DMS79 (cell line): ENCODE results near the gene BCL3.
"Not testable (repeated sequence)": the region's sequence is repeated elsewhere in the genome, so short reads cannot be mapped to it uniquely, and the experiment has no call there.

Experiments used
- DNase-seq: peaks from one replicate; lab custom pipeline; 2025; lab: John Stamatoyannopoulos, UW

Gene BCL3, protein sequence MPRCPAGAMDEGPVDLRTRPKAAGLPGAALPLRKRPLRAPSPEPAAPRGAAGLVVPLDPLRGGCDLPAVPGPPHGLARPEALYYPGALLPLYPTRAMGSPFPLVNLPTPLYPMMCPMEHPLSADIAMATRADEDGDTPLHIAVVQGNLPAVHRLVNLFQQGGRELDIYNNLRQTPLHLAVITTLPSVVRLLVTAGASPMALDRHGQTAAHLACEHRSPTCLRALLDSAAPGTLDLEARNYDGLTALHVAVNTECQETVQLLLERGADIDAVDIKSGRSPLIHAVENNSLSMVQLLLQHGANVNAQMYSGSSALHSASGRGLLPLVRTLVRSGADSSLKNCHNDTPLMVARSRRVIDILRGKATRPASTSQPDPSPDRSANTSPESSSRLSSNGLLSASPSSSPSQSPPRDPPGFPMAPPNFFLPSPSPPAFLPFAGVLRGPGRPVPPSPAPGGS

DNA sequence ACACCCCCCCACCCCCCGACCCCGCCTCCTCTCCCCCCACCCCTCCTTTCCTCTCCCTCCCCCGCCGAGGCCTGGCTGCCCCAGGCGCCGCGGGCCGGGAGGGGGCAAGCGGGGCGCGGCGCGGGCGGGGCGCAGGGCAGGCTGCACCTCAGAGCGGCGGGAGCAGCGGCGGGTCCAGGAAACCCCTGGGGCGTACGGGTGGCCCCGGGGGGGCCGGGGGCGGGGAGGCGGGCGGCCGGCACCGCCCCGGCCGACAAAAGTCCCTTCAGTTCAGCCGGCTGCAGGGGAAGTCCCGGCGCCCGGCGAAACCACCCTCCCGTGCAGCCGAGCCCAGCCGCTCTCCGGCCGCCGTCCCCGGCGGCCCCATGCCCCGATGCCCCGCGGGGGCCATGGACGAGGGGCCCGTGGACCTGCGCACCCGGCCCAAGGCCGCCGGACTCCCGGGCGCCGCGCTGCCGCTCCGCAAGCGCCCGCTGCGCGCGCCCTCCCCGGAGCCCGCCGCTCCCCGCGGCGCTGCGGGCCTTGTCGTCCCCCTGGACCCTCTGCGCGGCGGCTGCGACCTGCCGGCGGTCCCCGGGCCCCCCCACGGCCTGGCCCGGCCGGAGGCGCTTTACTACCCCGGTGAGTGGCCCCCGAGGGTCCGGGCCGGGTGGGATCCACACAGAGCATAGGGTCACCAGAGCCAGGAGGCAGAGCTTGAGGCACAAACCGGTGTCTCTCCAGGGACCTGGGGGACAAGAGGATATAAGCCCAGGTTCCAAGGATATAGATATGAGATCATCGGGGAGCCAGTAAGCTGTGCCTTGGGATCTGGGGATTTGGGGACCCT, at the start of gene BCL3:
BCL3 (plus strand) TSS at position 283 of the 829 bp plus-strand sequence; CDS start at position 366, 83 bp downstream.
- no peak for DNase-seq

DNA sequence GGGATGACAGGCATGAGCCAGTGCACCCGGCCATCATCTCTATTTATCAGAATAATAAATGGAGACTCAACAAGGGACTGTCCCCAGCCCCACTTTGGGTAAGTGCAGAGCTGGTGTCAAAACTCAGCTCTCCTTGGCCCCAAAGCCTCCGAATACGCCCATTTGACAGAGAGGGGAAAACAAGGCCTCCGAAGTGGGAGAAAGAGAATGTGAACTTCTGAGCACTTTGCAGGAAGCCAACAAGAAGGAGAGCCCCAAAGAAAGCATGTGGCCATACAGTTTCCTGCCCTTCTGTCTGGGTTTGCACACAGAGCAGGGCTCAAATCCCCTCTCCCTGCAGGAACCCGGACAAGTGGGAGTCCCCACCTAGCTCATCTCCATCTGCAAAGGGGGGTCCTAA, 48.0 kb upstream of the BCL3 start:
- DNase-seq = no peak

DNA sequence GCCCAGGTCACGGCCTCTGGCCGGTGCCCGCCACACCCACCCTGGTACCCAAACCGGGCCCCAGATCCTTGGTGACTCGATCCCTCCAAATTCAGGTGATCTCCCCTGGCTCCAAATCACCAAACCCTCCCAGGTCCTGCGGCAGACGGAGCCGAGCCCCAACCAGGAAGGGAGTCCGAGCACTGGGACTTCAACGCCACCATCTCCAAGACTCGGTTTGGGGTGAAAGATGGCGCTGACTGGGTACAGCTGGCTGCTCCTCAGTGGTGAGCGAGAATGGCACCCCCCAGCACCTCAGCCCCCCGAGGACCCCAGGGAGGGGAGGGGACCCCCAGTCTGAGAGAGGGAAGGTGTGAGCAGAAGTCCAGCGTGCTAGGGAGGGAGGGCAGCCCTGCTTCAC, 47.3 kb upstream of the BCL3 start:
- DNase-seq = no peak

DNA sequence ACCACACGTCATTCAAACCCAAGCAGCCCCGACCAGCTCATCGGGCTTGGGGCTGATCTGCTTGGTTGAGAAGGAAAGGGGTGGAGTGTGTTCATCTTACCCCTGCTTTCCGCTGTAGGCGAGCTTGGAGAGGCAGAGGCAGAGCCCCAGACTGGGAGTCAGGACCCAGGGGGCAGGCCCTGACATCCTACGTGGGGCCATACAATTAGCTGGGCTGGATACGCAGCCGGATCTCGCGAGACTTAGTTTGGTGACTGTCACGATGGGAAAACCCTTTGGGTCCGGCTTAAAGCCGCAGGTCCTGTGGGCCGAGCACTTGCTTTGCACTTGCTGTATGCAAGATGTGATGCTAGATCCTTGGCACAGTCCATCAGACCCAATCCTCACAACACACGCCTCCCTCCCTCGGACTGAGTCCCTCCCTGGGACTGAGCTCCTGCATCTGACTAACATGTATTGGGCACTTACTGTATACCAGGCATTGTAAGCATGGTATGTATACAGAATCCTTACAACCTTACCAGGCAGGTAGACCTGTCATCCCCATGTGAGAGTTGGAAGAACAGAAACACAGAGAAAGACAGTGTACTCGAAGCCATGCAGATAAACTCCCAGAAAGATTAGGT, 45.8 kb upstream of the BCL3 start:
- no peak for DNase-seq

DNA sequence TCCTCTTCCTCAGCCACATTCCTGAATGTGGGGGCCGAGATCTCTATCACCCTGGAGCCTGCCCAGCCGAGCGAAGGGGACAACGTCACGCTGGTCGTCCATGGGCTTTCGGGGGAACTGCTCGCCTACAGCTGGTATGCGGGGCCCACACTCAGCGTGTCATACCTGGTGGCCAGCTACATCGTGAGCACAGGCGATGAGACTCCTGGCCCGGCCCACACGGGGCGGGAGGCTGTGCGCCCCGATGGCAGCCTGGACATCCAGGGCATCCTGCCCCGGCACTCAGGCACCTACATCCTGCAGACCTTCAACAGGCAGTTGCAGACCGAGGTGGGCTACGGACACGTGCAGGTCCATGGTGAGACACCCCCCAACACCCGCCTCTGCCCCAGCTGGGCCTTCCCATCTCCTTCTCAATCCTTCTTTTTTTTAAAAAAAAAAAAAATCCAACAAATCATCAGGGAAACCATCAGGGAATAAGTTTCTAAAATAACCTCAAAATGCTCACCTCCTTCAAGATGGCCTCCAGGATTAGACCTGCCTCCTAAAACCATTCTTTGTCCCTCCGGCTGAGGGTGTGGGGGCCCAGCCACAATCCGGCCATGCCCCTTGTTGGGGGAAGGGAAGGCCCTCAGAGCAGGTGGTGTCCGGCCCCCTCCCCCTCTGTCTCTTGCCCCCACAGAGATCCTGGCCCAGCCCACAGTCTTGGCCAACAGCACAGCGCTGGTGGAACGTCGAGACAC, 45.0 kb upstream of the BCL3 start:
- no peak for DNase-seq

DNA sequence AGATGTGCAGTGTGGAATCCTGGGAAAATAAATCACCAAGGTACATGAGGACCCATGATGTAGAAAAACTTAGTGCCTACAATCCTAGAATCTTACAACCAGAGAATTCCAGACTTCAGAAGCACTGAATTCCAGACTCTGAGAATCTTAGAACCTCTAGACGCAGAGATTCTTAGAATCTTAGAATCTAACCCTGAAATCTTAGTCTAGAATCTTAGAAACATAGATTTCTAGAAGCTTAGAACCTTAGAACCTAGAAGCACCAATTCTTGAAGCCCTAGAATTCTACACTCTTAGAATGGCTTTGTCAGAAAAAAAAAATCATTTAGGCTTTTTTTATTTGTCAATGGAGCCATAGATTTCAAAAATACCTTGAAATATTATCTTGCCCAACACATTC, 43.5 kb upstream of the BCL3 start:
- no peak for DNase-seq

DNA sequence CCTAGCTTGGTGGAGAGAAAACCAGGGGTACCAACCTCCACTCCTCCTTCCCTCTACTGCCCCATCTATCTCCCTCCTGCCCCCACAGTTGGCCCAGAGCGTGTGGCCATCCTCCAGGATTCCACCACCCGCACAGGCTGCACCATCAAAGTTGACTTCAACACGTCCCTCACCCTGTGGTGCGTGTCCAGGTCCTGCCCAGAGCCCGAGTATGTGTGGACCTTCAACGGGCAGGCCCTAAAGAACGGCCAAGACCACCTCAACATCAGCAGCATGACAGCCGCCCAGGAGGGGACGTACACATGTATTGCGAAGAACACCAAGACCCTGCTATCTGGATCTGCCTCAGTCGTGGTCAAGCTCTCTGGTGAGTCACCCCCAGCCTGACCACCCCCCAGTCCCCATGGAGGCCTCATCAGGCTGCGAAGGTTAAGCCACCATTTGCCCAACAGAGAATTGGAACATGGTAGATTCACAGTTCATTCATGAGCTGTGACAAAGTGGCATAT, 43.0 kb upstream of the BCL3 start:
- no peak for DNase-seq

DNA sequence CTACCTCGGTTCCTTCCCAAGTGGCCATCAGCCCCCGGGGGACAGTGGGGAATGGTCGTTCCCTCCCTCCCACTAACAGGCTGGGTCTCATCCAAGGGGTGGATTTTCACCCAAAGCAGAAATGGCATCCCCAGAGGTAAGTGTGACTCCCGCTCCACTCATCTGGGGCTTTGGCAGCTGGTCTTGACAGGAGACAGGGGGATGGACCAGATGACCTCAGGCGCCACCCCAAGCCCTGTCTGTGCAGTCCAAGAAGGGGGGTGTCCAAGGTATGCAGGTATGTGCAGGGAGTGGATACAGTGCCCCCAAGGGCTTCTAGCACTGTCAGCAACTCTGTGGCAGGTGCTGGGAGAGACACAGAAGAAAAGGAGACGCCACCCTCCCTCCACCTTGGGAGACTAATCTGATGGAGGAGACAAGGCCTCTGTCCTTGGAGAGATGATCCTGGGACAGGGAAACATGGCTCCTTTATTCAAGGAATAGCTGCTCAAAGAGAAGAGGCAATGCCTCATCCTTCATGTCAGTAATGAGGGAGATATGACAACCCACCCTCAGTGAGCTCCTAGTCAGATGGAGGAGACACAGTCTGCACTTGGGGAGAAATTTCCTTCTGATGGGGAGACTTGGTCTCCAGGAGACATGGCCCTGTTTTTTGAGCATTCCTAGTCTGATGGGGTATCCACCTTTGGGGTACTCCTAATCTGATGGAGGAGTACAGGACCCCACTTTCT, 41.8 kb upstream of the BCL3 start:
- DNase-seq = no peak

DNA sequence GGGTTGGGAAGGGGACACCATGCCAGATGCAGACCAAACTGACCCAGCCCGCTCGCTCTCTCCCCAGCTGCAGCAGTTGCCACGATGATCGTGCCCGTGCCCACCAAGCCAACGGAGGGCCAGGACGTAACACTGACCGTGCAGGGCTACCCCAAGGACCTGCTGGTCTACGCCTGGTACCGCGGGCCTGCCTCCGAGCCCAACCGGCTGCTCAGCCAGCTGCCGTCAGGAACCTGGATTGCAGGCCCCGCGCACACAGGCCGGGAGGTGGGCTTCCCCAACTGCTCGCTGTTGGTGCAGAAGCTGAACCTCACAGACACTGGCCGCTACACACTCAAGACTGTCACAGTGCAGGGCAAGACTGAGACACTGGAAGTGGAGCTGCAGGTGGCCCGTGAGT, 40.7 kb upstream of the BCL3 start:
- no peak for DNase-seq

DNA sequence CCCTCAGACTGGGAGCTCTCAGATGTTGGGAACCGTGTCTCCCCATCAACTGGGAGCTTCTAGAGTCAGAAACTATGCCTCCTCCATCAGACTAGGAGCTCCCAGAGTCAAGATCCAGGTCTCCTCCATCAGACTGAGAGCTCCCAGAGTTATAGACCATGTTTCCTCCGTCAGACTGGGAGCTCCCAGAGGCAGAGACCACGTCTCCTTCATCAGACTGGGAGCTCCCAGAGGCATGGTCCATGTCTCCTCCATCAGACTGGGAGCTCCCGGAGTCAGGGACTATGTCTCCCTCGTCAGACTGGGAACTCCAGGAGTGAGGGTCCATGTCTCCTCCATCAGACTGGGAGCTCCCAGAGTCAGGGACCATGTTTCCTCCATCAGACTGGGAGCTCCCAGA, 39.6 kb upstream of the BCL3 start:
- no peak for DNase-seq

DNA sequence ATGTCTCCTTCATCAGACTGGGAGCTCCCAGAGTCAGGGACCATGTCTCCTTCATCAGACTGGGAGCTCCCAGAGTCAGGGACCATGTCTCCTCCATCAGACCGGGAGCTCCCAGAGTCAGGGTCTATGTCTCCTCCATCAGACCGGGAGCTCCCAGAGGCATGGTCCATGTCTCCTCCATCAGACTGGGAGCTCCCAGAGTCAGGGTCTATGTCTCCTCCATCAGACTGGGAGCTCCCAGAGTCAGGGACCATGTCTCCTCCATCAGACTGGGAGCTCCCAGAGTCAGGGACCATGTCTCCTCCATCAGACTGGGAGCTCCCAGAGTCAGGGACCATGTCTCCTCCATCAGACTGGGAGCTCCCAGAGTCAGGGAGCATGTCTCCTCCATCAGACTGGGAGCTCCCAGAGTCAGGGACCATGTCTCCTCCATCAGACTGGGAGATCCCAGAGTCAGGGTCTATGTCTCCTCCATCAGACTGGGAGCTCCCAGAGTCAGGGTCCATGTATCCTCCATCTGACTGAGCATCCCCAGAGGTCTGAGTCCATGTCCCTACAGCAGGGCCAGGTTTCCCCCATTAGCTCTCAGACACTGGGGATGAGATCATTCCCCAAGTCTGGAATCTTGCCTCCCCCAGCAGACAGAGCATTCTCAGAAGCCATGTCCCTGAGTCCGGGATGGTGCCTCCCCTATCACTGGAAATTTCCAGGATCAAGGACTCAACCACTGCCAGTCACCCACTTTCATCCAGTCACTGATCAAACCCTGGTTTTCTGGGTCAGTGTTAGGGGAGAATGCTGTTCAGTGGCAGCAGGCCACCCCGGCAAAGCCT, 38.9 kb upstream of the BCL3 start:
- DNase-seq = not testable (repeated sequence)

DNA sequence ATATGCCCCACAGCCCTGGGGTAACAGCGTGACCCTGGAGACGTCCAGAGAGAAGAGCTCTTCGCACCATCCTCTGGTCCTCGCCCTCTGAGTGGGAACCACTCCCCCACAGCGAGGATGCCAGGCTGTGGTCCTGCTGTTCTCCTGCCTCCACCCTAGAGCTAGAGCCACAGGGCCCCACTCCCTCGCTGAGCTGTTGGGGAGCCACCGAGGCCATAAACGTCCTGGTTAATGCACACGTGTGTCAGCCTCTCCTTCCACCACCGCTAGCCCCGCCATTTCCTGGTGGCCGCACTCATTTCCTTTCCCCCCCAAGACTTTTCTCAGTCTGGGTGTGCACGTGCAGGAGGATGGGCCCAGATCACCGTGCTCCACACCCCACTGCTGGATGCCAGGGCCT, 38.0 kb upstream of the BCL3 start:
- no peak for DNase-seq

DNA sequence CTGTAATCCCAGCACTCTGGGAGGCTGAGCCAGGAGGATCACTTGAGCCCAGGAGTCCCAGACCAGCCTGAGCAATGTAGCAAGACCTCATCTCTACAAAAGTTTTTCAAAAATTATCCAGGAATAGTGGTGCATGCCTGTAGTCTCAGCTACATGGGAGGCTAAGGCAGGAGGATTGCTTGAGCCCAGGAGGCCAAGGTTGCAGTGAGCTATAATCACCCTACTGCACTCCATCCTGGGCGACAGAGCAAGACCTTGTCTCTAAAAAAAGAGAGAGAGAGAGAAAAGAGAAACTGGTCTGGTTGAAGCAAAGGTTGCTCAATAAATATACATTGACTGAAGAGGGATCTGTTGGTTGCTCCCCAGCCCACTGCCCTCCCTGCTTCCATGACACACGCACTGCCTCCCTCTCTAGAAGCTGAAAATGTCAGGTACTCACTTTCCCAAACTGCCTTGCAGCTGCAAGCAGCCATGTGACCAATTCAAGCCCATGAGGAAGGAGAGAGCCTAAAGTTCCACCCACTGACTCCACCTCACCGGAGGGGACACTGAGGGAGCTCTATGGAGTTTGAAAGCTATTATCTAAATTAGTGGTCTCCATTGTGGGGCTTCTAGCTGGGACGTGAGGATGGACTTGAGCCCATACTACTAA, 35.5 kb upstream of the BCL3 start:
- DNase-seq = no peak

DNA sequence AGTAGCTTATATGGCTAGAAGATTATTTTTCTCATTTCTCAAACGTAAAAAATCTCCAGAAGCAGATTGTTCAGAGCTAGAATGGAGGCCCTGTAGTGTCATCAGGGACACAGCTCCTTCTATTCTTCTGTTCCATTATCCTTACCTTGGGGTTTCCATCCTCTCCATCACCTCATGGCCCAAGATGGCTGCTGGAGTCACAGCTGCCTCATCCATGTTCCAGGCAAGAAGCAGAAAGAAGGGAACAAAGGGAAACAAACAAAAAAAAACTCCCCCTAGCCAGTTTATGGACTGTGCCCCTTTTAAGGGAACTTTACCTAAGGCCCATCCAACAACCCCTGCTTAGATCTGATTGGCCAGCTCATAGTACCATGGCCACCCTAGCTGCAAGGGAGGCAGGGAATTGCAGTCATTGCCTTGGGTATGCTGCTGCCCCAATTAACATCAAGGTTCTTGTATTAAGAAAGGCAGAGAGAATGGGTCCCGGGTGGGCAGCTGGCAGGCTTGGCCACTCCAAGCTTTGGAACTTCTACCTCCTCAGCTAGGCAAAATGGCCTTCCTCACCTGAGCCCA, 33.8 kb upstream of the BCL3 start:
- no peak for DNase-seq

DNA sequence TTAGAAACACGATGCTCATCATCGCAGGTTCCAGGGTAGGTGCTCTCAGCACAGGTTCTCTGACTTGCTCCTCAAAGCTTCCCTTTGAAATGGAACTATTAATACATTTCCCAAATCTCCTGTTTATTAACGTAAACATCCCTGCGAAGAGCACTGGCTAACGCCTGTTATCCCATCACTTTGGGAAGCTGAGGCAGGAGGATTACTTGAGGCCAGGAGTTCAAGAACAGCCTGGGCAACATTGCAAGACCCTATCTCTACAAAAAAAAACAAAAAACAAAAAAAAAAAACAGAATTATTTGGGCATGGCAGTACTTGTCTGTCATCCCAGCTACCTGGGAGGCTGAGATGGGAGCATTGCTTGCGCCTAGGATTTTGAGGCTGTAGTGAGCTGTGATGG, 30.9 kb upstream of the BCL3 start:
- no peak for DNase-seq

DNA sequence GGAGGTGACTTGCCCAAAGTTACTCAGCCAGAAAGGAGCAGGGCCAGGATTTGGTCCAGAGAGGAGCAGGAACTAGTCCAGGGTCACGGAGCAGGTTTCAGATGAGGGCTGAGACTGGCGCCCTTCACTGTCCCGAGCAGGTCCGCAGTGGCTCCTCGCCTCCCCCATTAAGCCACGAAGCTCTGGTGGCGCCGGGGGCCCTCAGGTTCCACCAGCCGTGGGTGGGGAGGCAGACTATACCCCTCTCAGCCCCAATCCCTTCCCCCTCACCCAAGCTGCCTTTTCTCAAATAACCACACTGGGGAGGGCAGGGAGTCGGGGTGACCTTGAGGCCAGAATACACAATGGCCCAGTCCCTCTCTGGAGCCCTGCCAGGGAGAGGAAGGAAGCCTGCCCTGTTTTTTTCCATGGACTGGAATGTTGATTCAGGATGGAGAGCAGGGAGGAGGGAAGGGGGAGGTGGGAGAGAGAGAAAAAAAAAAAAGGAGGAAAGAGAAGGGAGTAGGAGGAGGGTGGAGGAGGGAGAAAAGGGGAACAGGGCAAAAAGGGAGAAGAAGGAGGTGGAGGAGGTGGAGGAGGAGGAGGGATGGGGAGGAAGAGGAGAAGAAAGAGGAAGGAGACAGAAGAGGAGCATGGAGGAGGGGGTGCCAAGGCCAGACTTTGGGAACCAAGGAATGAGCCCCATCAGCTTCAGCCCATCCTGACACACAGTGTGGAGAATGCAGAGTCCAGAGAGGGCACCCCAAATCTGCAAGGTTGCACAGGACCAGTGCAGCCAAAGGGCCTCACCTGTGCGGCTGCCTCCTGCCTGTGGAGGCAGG, 29.9 kb upstream of the BCL3 start:
- no peak for DNase-seq

DNA sequence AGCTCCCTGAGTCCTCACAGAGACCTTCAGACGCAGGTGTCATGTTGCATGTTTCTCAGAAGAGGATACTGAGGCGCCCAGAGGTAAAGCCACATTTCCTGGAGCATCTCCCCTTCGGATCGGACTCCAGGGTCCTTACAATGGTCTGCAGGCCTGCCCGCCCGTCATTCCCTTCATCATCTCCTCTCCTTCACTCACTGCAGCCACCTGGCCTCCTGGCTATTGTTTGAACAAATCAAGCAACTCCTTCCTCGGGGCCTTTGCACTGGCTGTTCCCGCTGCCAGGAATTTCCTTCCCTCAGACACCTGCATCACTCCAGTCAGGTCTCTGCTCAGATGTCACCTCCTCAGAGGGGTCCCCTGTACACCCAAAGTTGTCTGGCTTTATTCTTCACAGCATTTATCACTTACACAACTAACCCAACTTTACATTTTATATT, 29.2 kb upstream of the BCL3 start:
- no peak for DNase-seq

DNA sequence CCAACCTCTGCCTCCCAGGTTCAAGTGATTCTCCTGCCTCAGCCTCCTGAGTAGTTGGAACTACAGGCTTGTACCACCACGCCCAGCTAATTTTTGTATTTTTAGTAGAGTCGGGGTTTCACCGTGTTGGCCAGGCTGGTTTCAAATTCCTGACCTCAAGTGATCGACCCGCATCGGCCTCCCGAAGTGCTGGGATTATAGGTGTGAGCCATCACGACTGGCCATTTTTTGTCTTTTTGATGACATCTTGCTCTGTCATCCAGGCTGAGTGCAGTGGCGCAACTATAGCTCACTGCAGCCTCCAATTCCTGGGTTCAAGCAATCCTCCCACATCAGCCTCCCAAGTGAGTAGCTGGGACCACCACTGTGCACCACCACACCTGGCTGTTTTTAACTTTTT, 28.1 kb upstream of the BCL3 start:
- not testable (repeated sequence) for DNase-seq
